Suprapubic skin (tissue), 4 donors: Measurements from ENCODE around the gene IVL. TPM values are rescaled to one million over a fixed set of nuclear protein-coding genes. Genes with fewer than 3 reads are reported as not detected.

Experiments
- DNase-seq, 2 donors: peaks; one replicate each; pipeline ENCODE4 v3.0.0-alpha.2; 2019; ENCODE audit warnings: low spot score in 2 of 2
- H3K27ac ChIP-seq: fragments of 200-600 bp; sonication (generic); one replicate; pipeline ENCODE4 v1.5.1; 2019
- H3K27me3 ChIP-seq: fragments of 200-600 bp; sonication (generic); one replicate; pipeline ENCODE4 v1.5.1; 2019
- H3K36me3 ChIP-seq: fragments of 200-600 bp; sonication (generic); one replicate; pipeline ENCODE4 v1.5.1; 2019
- H3K4me1 ChIP-seq: fragments of 200-600 bp; sonication (generic); one replicate; pipeline ENCODE4 v1.5.1; 2019
- H3K4me3 ChIP-seq: fragments of 200-600 bp; sonication (generic); one replicate; pipeline ENCODE4 v1.5.1; 2019; ENCODE audit warnings: mild to moderate bottlenecking
- H3K9me3 ChIP-seq: fragments of 200-600 bp; sonication (generic); one replicate; pipeline ENCODE4 v1.5.1; 2019
- CTCF ChIP-seq, 2 donors: fragments of 200-600 bp in 1 of 2; fragments of 450-650 bp in 1 of 2; sonication (generic) in 1 of 2; IDR thresholded peaks; one replicate each; pipeline ENCODE4 v1.5.1; 2016 to 2019; ENCODE audit warnings: antibody characterized with exemption in 2 of 2, mild to moderate bottlenecking in 1 of 2, moderate library complexity in 1 of 2
- EP300 ChIP-seq: sonication (generic); formaldehyde crosslinking; IDR thresholded peaks from one replicate; pipeline ENCODE4 v1.6.1; 2017; ENCODE audit warnings: antibody characterized with exemption
- POLR2A ChIP-seq, 2 donors: fragments of 450-650 bp; IDR thresholded peaks; one replicate each; pipeline ENCODE4 v1.6.1; 2017; ENCODE audit warnings: antibody characterized with exemption in 2 of 2, mild to moderate bottlenecking in 2 of 2, moderate library complexity in 2 of 2
- POLR2AphosphoS5 ChIP-seq, 3 donors: sonication (generic); formaldehyde crosslinking; IDR thresholded peaks; one replicate each; pipeline ENCODE4 v1.6.1; 2017; ENCODE audit warnings: antibody characterized with exemption in 3 of 3
- WGBS: methylation state at CpG from one replicate; pipeline ENCODE4 v1.1.5; 2018; 5-methylcytosine and 5-hydroxymethylcytosine counted together
- total RNA-seq, 4 donors: library from RNA; depleted of rRNA; stranded (reverse); fragments of >200 nt; gene quantifications; one replicate each; pipeline ENCODE4 v1.1.0, GENCODE V29; 2016

Gene IVL
- total RNA-seq, 4 donors from 2014 or later = 50.2 to 213 (median 138) TPM

GRCh38 chr1:152876827-152877226 is 31.5 kb upstream of the IVL start:
- WGBS = 86% methylated on average over 1 of the region's 1 CpG
- no peaks in the 10 kb centered on the region for H3K9me3 ChIP-seq
- H3K4me3 ChIP-seq = no peak overlapping the region
- H3K27me3 ChIP-seq = no peaks in the 10 kb centered on the region
- DNase-seq = no peak
- no peaks in the 10 kb centered on the region for H3K36me3 ChIP-seq
- H3K4me1 ChIP-seq = peaks cover 6% of the 10 kb centered on the region
- no peak for TF ChIP-seq POLR2AphosphoS5 (IDR thresholded peaks at IDR 0.05)
- no peak for TF ChIP-seq POLR2A (IDR thresholded peaks at IDR 0.05)
- no peak for TF ChIP-seq CTCF (IDR thresholded peaks at IDR 0.05)
- no peak for TF ChIP-seq EP300
- no peak overlapping the region for H3K27ac ChIP-seq

GRCh38 chr1:152878042-152878441 is 30.3 kb upstream of the IVL start, which contains the start of gene SMCP:
SMCP (plus strand) TSS chr1:152878322; CDS start chr1:152884423, 6,101 bp downstream.
- no peak for DNase-seq
- no peak within 1 kb of the TSS for H3K4me3 ChIP-seq
- no peak for TF ChIP-seq POLR2A (IDR thresholded peaks at IDR 0.05)
- no peak for TF ChIP-seq EP300
- TF ChIP-seq CTCF (IDR thresholded peaks at IDR 0.05) = no peak
- TF ChIP-seq POLR2AphosphoS5 (IDR thresholded peaks at IDR 0.05) = no peak
- 18% methylated on average over 1 of the region's 1 CpG for WGBS
- H3K9me3 ChIP-seq = no peaks in the 10 kb centered on the region
- H3K27ac ChIP-seq = no peak within 1 kb of the TSS
- H3K36me3 ChIP-seq = no peaks in the 10 kb centered on the region
- H3K27me3 ChIP-seq = no peaks in the 10 kb centered on the region
- H3K4me1 ChIP-seq = peaks cover 6% of the 10 kb centered on the region

GRCh38 chr1:152879559-152880198 is 28.7 kb upstream of the IVL start:
- no peaks in the 10 kb centered on the region for H3K9me3 ChIP-seq
- H3K4me3 ChIP-seq = no peak overlapping the region
- no peak for DNase-seq
- H3K4me1 ChIP-seq = peaks cover 6% of the 10 kb centered on the region
- TF ChIP-seq POLR2AphosphoS5 (IDR thresholded peaks at IDR 0.05) = no peak
- no peak for TF ChIP-seq CTCF (IDR thresholded peaks at IDR 0.05)
- no peak for TF ChIP-seq POLR2A (IDR thresholded peaks at IDR 0.05)
- H3K27me3 ChIP-seq = no peaks in the 10 kb centered on the region
- H3K36me3 ChIP-seq = no peaks in the 10 kb centered on the region
- peak overlapping the region; percentile 31 for H3K27ac ChIP-seq

- Histone ChIP-seq H3K36me3 (no peaks in the 10 kb centered on the region), H3K9me3 (no peaks in the 10 kb centered on the region), H3K27me3 (no peaks in the 10 kb centered on the region), H3K4me1 (peaks cover 6% of the 10 kb centered on the region), H3K4me3 (no peak overlapping the region), H3K27ac (peak overlapping the region; percentile 33)
- TF ChIP-seq CTCF (IDR thresholded peaks at IDR 0.05) = no peak
- no peak for TF ChIP-seq POLR2AphosphoS5 (IDR thresholded peaks at IDR 0.05)
- no peak for TF ChIP-seq EP300
- no peak for TF ChIP-seq POLR2A (IDR thresholded peaks at IDR 0.05)
- 74% methylated on average over 4 of the region's 4 CpGs for WGBS
- DNase-seq = no peak
Measured at GRCh38 chr1:152880316-152880715, 28.0 kb upstream of the IVL start.

- 69% methylated on average over 1 of the region's 5 CpGs for WGBS
- no peak for DNase-seq
- H3K9me3 ChIP-seq = no peaks in the 10 kb centered on the region
- H3K4me3 ChIP-seq = no peak overlapping the region
- no peak for TF ChIP-seq CTCF (IDR thresholded peaks at IDR 0.05)
- peak overlapping the region; percentile 33 for H3K27ac ChIP-seq
- no peaks in the 10 kb centered on the region for H3K36me3 ChIP-seq
- H3K4me1 ChIP-seq = peaks cover 6% of the 10 kb centered on the region
- H3K27me3 ChIP-seq = no peaks in the 10 kb centered on the region
Measured at GRCh38 chr1:152880907-152881306, 27.4 kb upstream of the IVL start.
